ENCODE results near the gene CLEC4F. TPM values are rescaled to one million over a fixed set of nuclear protein-coding genes. Genes with fewer than 3 reads are reported as not detected.
A peak's percentile ranks its signal among the peaks of the same experiment; 100 is the strongest.

Gene CLEC4F, protein sequence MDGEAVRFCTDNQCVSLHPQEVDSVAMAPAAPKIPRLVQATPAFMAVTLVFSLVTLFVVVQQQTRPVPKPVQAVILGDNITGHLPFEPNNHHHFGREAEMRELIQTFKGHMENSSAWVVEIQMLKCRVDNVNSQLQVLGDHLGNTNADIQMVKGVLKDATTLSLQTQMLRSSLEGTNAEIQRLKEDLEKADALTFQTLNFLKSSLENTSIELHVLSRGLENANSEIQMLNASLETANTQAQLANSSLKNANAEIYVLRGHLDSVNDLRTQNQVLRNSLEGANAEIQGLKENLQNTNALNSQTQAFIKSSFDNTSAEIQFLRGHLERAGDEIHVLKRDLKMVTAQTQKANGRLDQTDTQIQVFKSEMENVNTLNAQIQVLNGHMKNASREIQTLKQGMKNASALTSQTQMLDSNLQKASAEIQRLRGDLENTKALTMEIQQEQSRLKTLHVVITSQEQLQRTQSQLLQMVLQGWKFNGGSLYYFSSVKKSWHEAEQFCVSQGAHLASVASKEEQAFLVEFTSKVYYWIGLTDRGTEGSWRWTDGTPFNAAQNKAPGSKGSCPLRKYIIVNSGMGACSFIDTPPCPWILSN
- 0.10 TPM in 1 of 2 replicates, not detected in the other for total RNA-seq
- polyA plus RNA-seq (2012): 0.05 TPM

DNA sequence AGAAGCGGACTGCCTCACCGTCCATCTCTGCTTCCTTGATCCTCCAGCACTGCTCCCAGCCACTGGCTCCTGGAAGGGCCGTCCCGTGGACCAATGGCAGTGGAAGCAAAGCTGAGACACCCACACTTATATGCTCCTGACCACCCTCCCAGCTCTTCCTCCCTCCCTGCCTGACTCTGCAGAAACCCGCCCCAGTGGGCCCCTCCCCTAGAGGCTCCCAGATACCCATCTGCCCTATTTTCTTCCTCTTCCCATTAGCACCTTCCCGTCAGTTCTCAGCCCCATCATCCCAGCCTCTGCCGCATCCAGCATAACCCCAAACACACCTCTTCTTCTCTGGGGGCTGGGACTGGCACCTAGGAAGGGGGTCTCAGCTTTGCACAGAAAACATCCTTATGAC lies at the start of gene CLEC4F:
Gene CLEC4F (minus strand): TSS at position 101 of the 400 bp plus-strand sequence. CDS start 76 bp downstream, at position 25.
- no peak for DNase-seq (ENCODE audit: low read depth)

DNA sequence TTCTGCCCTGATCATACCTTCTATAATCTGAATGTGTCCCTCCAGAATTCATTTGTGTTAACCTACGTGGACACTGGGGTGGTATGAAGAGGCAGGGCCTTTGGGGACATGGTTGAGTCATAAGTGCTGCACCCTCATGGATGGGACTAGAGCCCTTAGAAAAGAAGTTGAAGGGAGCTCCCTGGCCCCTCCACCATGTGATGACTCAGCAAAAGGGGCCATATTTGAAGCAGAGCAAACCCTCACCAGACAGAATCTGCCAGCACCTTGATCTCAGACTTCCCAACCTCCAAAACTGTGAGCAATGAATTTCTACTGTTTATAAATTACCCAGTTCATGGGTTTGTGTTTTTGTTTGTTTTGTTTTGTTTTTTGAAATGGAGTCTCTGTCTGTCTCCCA lies 48.6 kb upstream of the CLEC4F start:
- DNase-seq (ENCODE audit: low read depth): no peak

DNA sequence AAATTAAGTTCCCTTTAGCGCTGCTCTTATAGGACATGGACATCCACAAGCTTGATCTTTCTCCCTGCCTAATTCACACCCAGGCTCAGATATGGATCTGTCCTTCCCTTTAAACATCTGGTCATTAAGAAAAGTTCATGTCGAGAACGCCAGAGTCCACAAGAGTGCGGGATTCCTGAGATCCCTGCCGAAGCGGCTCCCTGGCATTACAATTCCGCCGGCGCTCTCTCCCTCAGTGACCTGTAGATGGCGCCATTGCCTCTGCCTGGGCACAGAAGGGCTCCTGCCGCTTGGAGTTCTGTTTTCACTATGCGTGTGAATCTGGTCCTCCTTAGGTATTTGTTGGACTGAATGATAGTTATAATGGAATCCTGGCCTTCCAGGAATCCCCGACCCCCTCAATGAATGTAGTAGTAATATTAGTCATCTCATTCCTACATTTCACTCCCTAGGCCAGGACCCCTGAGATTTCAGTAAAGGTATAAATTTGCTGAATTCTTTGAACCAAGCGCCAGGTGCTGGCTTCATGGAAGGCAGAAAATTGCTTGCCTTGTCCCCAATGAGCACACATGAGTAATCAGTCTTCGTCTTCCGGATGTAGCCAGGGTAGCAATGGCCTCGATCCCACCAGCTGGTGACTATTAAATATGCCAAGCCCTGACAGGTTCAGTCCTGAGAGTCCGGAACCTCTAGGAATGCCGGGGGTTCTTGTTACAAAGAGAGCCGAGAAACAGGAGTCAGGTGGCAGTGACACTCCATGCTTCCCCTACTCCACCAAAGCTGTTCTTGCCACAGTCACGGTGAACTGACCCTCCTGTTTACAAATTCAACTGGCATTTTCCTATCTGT lies 41.6 kb upstream of the CLEC4F start:
- peak; percentile 89 for DNase-seq (ENCODE audit: low read depth)

DNA sequence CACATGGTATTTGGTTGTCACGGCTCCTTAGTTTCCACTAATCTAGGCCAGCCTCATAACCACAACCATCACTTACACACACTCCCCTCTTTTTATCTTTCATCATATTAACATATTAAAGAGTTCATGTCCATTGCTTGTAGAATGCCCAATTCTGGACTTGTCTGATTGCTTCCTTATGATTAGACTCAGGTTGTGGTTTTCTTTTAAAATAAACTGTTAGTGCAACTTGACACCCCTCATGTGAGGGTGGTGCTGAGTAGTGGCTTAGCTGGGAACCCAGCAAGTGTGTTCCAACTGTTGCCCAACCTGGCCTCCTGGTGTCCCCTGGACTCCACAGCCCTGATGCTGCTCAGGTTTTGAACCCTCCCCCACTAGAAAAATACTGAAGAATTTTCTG lies 35.3 kb upstream of the CLEC4F start:
- peak; percentile 37 for DNase-seq (ENCODE audit: low read depth)

DNA sequence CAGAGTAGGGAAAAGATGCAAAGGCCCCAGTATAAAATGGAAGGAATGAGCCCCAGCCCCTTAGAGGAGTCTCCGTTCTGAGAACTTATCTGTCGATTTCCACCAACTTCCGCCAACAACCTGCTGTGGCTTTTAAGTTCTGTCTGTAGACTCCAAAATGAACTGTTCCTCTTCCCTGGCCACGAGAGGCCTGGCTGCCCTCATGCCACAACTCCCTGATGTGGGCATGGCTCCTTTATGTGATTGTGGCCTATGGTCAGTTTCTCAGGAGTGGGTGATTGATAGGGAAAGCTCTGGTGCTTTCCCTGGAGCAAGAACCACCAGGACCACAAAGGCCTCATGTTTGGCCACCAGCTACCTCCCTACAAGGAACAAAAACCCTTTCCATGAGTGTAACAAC lies 34.0 kb upstream of the CLEC4F start:
- DNase-seq (ENCODE audit: low read depth): no peak

DNA sequence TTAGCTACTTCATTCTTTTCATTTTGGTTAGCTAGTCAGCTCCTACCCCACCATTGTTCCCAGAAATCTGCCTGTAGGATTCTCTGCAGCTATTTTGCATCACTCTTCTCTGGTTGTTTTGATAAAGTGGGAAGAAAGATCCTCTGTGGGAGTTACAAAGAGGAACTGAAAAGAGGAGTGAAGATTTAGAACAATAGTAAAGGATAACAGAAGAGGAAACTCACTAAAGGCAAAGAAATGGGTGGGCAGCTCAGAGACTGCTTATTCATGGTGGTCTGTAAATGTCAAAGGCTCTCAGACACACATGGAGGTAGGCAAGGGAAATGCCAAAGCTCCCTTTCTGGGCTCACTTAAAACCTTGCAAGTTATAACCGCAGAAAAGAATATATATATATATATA lies 32.4 kb upstream of the CLEC4F start:
- DNase-seq (ENCODE audit: low read depth): no peak

DNA sequence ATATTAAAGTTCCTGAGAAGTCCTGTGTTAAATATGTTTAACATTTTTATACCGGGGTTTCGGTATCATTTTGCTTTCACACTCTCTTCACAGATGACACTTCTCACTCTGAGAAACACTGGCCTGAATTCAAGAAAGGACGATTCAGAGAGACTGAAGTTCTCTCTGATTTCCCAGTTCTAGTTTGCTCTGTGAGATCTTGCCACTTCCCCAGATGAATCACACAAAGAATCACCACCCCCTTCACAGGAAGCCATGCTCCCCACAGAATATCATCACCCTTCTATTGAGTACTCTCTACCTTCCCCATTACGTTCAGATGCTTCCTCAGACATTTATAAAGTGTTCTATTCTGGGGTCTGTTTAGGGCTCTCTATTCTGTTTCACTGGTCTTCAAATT lies 31.3 kb upstream of the CLEC4F start:
- DNase-seq (ENCODE audit: low read depth): no peak

DNA sequence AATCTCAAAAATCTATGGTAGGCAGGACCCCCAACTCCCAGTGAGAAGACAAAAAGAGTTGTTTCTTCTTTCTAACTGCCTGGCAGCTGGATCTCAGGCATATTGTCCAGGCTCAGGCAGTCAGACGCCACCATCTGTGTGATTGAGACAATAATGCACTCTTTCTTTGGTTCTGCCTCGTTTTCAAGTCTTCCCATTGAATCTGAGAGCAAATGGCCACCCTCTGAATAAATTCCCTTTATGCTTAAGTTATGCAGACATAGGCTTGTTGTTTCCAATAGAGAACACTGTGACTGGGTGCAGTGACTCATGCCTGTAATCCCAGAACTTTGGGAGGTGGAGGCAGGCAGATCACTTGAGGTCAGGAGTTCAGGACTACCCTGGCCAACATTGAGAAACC lies 30.5 kb upstream of the CLEC4F start:
- DNase-seq (ENCODE audit: low read depth): no peak

DNA sequence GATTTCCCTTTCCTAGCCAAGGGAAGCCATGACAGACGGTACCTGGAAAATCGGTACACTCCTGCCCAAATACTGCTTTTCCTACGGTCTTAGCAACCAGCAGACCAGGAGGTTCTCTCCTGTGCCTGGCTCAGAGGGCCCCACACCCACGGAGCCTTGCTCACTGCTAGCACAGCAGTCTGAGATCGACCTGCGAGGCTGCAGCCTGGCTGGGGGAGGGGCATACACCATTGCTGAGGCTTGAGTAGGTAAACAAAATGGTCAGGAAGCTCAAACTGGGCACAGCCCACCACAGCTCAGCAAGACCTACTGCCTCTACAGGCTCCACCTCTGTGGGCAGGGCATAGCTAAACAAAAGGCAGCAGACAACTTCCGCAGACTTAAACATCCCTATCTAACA lies 22.0 kb upstream of the CLEC4F start:
- DNase-seq (ENCODE audit: low read depth): no peak

DNA sequence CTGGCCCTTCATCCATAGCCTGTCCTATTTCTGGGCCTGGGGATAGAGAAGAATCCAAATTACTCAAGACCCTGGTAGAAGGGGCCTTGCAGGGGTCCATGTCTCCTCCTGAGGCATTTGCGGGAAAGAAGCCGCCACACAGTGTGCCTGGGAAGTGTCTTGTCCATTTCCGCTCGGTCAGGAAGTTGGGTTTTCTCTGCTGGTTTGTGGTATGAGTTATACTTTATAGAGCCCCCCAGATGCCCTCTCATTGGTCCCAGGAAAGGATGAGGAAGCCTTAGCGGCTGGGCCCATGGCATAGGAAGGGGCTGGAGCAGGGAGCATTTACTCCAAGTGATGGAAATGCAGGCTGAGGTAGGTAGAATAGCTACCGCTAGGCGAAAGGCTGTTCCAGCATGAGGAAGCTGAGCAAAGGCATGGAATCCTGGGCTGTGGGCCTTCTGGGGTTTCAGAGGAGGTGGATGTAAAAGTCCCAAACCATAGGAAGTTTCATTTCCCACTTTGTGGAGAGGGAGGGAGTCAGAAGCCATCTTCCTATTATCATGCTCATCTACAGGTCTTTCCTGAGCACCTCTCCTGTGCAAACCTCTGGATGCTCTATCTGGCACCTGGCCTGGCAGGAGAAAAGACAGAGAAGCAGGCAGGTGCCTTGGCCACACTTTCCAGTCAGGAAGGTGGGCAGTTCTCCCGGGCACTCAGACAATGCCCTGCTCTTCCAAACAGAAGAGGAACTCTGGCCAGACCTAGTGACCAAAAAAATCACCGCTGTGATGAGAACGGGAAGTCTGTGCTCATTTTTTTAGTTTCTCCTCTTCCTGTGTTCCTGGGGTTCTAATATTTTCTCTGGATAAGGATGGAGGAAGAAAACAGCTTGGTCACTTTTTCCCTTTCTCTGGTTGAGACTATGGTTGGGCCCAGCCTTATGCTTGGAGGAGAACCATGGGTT lies 17.9 kb upstream of the CLEC4F start:
- DNase-seq (ENCODE audit: low read depth): no peak

DNA sequence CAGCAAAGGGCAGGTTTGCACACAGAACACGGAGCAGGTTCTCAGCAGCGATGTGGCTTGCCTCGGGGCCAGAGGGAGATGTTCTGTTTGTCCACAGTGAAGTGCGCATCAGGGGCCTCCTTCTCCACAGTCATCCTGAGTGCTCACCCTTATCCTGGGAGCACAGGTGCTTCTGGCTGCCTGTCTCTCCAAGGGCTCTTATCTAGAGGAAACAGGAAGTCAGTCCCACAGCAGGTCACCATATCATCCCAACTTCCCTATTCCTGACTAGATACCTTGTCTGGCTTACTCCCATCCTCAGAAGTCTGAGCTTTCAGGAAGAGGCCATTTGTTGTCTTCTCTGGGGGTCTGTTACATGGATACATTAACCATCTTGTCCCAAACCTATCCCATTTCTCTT lies 15.2 kb upstream of the CLEC4F start, which contains the start of gene CD207:
Gene CD207 (minus strand): TSS at position 174 of the 400 bp plus-strand sequence. CDS start 40 bp downstream, at position 134.
- no peak for DNase-seq (ENCODE audit: low read depth)

DNA sequence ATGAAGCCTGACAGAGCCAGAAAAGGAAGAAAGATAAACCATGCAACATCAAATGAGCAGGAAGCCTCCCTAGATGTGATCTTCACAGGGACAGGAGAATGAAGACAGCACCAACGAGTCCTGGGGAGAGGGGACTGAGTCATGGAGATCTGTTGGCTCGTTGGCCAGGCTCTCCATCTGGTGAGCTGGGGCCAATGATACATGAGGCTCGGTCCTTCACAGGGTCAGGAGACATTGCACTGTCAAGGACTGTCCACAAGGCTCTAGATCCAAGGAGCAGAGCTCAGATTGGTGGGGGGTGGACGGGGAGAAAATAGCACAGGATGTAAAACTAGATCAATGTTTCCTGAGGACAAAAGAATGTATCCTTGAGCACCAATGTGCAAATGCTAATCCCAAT lies 14.5 kb upstream of the CLEC4F start:
- no peak for DNase-seq (ENCODE audit: low read depth)

DNA sequence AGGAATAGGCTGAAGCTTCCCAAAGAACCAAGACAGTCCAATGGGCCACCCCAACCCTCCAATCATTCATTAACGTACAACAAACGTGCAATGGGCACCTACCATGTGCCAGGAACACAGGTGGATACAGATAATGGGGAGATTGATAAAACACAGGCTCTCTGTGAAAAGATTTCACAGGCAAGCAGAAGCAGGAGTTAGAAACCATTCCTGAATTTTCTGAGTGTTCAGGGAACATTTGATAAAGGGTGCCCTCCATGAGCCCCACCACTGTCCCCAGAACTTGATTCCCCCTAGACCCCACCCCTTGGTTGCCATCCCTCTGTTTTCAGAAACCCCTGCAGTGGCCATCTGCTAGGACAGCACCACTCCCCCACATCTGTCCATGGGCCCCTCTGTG lies 13.7 kb upstream of the CLEC4F start:
- no peak for DNase-seq (ENCODE audit: low read depth)

DNA sequence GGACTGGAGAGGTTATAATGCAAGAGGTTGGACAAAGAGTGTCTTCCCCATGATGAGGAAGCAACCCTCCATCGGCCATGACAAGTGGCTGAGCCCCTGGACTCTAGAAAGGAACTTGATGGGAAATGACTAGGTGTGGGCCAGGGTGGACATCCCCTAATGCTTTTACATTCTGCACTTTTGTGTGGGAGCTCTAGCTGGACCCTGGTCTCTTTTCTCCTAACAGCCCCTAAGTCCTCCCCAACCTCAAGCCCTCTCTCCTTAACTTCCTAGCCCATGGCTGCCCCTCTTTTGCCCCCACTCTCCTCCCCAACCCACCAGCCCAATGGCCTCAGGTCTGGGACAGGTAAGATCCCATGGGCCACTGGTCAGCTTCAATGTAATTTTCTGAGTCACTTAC lies 12.8 kb upstream of the CLEC4F start:
- no peak for DNase-seq (ENCODE audit: low read depth)

DNA sequence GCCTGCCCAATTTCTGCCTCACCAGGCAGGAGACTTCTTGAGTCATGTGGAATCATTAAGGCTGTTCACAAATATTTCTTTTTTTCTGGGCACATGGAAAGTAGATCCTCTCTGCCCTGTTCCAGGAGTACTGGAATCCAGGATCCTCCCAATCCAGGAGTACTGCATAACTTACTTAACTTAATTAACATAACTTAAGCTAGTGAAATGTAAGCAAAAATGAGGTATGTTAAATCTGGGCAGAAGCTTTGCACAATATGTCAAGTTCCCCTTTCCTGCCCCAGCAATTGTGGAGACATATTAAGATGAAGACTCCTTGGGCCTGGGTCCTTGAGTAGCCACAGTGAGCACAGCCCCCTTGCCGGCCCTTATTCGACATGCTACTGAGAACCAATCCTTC lies 12.0 kb upstream of the CLEC4F start:
- no peak for DNase-seq (ENCODE audit: low read depth)

DNA sequence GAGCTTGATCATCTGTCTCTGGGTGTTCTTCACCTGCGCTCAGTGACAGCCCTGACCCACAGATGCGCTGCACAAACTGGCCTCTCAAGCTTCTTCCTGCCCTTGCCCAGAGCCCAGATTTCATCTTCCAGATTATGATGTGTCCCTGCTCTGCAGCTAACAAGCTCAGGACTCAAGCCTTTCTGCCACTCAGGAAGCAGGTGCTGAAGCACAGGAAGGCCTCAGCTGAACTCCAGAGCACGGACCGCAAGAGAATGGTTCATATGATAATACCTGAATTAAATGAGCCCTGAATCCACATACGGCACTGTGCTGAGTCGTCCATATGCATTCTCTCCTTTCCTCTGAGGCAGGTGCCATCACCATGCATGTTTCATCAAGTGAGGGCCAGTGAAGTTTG lies 11.5 kb upstream of the CLEC4F start:
- DNase-seq (ENCODE audit: low read depth): no peak

DNA sequence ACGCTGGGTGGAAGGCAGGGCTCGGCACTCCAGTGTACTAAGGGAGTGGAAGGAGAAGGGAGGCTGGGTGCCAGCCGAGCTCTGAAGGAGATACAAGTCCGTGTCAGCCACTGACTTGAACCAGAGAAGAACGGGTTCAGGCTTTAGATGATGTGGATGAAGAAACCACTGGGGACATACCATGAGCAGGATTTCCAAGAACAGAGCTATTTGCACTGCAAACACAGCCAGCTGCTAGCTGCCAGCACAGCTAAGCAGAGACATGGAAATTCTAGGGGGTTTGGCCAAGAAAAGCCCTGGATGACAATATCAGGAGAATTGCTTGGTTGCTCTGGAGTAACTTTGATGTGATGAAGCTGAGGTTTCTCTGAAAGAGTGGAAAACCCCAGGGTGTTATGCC lies 10.0 kb upstream of the CLEC4F start:
- no peak for DNase-seq (ENCODE audit: low read depth)

DNA sequence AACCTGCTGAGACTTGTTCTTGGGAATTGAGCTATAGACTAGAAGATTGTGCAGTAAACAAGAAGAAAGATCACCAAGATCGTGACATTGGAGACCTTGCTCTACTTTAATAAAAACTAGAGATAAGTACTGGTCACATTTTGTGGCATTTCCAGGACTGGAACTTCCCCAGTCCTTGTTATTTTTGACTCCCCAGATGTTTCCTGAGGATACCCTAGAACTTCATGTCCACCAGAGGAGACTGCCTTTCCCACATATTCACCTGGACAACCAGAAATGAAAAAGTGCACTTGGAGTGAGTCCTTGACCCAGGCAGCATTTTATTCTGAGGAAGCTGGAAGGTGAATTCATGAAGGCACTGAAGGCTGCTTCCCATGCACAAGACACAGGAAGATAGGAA lies 9.5 kb upstream of the CLEC4F start:
- no peak for DNase-seq (ENCODE audit: low read depth)

DNA sequence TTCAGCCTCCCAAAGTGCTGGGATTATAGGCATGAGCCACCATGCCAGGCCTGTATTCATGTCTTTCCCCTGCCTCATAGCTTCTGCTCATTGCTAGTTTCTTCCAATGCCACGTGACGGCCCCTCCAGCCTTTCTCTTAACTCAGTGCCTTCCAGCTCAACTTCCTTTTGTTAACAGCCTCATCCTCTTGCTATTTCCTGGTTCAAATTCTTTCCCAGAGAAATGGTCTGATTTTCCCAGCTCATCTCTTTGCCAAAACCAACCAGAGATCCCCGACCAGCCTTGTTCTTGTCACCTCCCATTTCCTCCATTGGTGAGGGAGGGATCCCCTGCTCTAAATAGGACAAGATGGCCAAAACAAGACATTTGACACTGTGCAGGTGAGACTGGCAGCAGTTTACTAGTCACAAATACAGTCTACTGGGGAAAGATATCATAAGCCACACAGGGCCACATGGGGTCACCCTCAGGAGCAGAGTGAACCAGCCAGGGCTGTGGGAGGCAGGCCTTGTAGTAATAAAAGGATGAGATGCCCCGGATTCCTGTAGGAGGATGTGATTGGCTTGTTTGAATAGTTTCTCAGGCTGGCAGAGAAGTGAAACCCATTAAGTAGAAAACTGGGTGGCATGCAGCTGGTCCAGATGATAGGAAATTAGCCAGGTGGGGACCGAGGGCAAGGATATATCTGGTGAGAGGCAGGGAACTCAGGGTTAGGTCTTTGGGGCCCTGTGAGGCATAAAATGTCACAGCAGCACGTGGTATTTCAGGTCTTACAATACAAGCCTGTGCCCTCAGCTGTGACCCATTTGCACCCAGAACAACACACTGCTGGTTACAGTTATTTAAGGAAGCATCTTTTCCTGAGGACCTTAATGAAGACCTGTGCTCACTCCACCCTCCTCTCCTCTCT lies 8.8 kb upstream of the CLEC4F start:
- DNase-seq (ENCODE audit: low read depth): no peak

DNA sequence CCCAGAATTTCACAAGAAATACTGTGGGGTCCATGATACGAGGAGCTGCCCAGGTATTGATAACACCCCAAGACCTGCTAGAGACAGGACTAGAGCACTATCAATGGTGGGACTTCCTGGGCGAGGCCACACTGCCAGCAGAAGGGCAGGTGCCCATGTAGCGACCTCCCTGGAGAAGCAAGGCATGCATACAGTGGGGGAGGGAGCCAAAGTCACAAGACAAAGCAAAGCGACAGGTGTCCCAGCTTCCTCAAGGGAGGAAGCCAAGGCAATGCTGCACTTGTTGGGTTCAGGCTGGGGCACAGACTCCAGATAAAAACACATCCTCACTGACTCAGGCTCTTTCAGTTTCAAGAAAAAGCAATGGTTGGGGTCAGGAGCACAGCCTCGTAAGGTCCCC lies 7.7 kb upstream of the CLEC4F start:
- peak; percentile 31 for DNase-seq (ENCODE audit: low read depth)
